Tibial nerve (tissue), 4 donors: ENCODE data around the gene JUNB.

Experiments
- CTCF ChIP-seq, 5 experiments: fragments of 200-600 bp in 3 of 5; fragments of 450-650 bp in 2 of 5; sonication (generic) in 3 of 5; IDR thresholded peaks; one replicate each; pipeline ENCODE4 v1.5.1; 2016 to 2019; ENCODE audit warnings: antibody characterized with exemption in 5 of 5, mild to moderate bottlenecking in 3 of 5, moderate library complexity in 2 of 5
- EP300 ChIP-seq, 2 donors: sonication (generic); formaldehyde crosslinking; IDR thresholded peaks; one replicate each; pipeline ENCODE4 v1.6.1; 2017; ENCODE audit warnings: antibody characterized with exemption in 2 of 2, mild to moderate bottlenecking in 1 of 2
- POLR2A ChIP-seq, 2 donors: fragments of 450-650 bp; IDR thresholded peaks; one replicate each; pipeline ENCODE4 v1.6.1; 2017; ENCODE audit warnings: antibody characterized with exemption in 2 of 2, mild to moderate bottlenecking in 2 of 2, moderate library complexity in 2 of 2

GRCh38 chr19:12751635-12752034, 39.7 kb upstream of the JUNB start, which contains the start of gene BEST2:
- no peak for TF ChIP-seq POLR2A (IDR thresholded peaks at IDR 0.05)
- TF ChIP-seq CTCF (IDR thresholded peaks at IDR 0.05) = no peak
- no peak for TF ChIP-seq EP300 (IDR thresholded peaks at IDR 0.05)
